NT2/D1 (cell line): ENCODE data around the gene FAM163A.

Source experiments
- YY1 ChIP-seq: IDR thresholded peaks from 2 replicates; pipeline ENCODE4 v1.6.1; 2011; ENCODE audit not compliant: insufficient read length, insufficient read depth
- ZNF274 ChIP-seq: IDR thresholded peaks from 2 replicates; pipeline ENCODE4 v1.6.1; 2011; ENCODE audit warnings: mild to moderate bottlenecking, low read depth, low read length

- TF ChIP-seq YY1 (no peak), ZNF274 (no peak)
Observed at GRCh38 chr1:179761846-179762640, 19.0 kb downstream of the FAM163A start.
